H1 (cell line): Measurements from ENCODE around the gene ARHGEF1. TPM values are rescaled to one million over a fixed set of nuclear protein-coding genes. Genes with fewer than 3 reads are reported as not detected.

Source experiments
- CTCF ChIA-PET: fragments of 300-600 bp; sonication (Branson Sonifier 250); formaldehyde crosslinking; loops from one replicate; lab custom pipeline; 2021; ENCODE audit not compliant: partially characterized antibody; lab: Charles Lee
- POLR2A ChIA-PET: fragments of 300-600 bp; sonication (Branson Sonifier 250); formaldehyde crosslinking; loops from one replicate; lab custom pipeline; 2021; ENCODE audit warnings: inconsistent platforms; ENCODE audit not compliant: partially characterized antibody; lab: Charles Lee
- DNase-seq, 2 experiments: peaks; one replicate each; pipeline versions ENCODE4 v3.0.0 to v3.0.0-alpha.2; 2010 to 2022; ENCODE audit warnings: low spot score in 2 of 2, low read depth in 1 of 2, mixed read lengths in 1 of 2
- FAIRE-seq: peaks from 2 replicates; lab custom pipeline; 2011; peaks lifted over from hg19 to GRCh38; lab: Jason Lieb, UNC
- H2AFZ ChIP-seq: 2 replicates; pipeline ENCODE4 v1.8.1; 2012; ENCODE audit warnings: low read length, inconsistent platforms
- H2AK5ac ChIP-seq: 2 replicates; pipeline ENCODE4 v1.6.1; 2013; ENCODE audit warnings: low read depth, low read length
- H2BK120ac ChIP-seq: replicated peaks from 2 replicates; pipeline ENCODE3; 2013; ENCODE audit warnings: low read depth, low read length, inconsistent platforms
- H2BK12ac ChIP-seq: 2 replicates; pipeline ENCODE4 v1.6.1; 2013; ENCODE audit warnings: low read depth, low read length
- H2BK15ac ChIP-seq: 2 replicates; pipeline ENCODE4 v1.6.1; 2013; ENCODE audit warnings: low read length
- H2BK20ac ChIP-seq: 2 replicates; pipeline ENCODE4 v1.6.1; 2013; ENCODE audit warnings: low read length
- H2BK5ac ChIP-seq: 2 replicates; pipeline ENCODE4 v1.6.1; 2013; ENCODE audit warnings: low read depth, low read length
- H3K14ac ChIP-seq: 2 replicates; pipeline ENCODE4 v1.6.1; 2013; ENCODE audit warnings: inconsistent platforms; ENCODE audit not compliant: insufficient read length
- H3K18ac ChIP-seq: 2 replicates; pipeline ENCODE4 v1.6.1; 2013; ENCODE audit warnings: low read length; ENCODE audit errors: extremely low read depth
- H3K23ac ChIP-seq: 2 replicates; pipeline ENCODE4 v1.6.1; 2013; ENCODE audit warnings: inconsistent platforms; ENCODE audit not compliant: insufficient read length
- H3K23me2 ChIP-seq: 2 replicates; pipeline ENCODE4 v1.6.1; 2013; ENCODE audit warnings: low read depth, low read length
- H3K27ac ChIP-seq: 2 replicates; pipeline ENCODE4 v1.6.1; 2011; ENCODE audit warnings: low read depth, low read length, inconsistent platforms
- H3K27me3 ChIP-seq, 4 experiments: replicated peaks in 1 of 4; 1 replicate in 1 of 4; 2 replicates in 3 of 4; pipeline versions ENCODE4 v1.6.1 to v1.8.1; 2011 to 2013; ENCODE audit warnings: low read length in 3 of 4, mild to moderate bottlenecking in 3 of 4, inconsistent platforms in 2 of 4, mixed read lengths in 2 of 4, moderate library complexity in 1 of 4; ENCODE audit not compliant: control insufficient read depth in 3 of 4, insufficient read depth in 3 of 4; ENCODE audit errors: extremely low read depth in 1 of 4
- H3K36me3 ChIP-seq, 4 experiments: 2 replicates each; pipeline versions ENCODE4 v1.6.1 to v1.8.1; 2011 to 2013; ENCODE audit warnings: mild to moderate bottlenecking in 4 of 4, low read length in 3 of 4, moderate library complexity in 2 of 4, control low read depth in 1 of 4, inconsistent platforms in 1 of 4; ENCODE audit not compliant: insufficient read depth in 4 of 4, control insufficient read depth in 2 of 4
- H3K4ac ChIP-seq: replicated peaks from 2 replicates; pipeline ENCODE3; 2013; ENCODE audit warnings: low read length, low read depth, mixed read lengths, inconsistent platforms; ENCODE audit not compliant: insufficient read length
- H3K4me1 ChIP-seq, 4 experiments: replicated peaks in 1 of 4; 1 replicate in 1 of 4; 2 replicates in 3 of 4; pipeline versions ENCODE4 v1.6.1 to v1.8.1; 2011 to 2013; ENCODE audit warnings: low read length in 3 of 4, inconsistent platforms in 2 of 4, mixed read lengths in 1 of 4; ENCODE audit not compliant: insufficient read depth in 4 of 4, control insufficient read depth in 3 of 4
- H3K4me2 ChIP-seq, 2 experiments: 2 replicates each; pipeline versions ENCODE4 v1.6.1 to v1.8.1; 2011 to 2013; ENCODE audit warnings: low read depth in 2 of 2, low read length in 2 of 2, control low read depth in 1 of 2, inconsistent platforms in 1 of 2, mild to moderate bottlenecking in 1 of 2; ENCODE audit not compliant: insufficient read depth in 1 of 2
- H3K4me3 ChIP-seq, 4 experiments: fragments of 200-600, 300-600 bp in 1 of 4; sonication (generic), shearing (Covaris generic), sonication (Bioruptor Twin) in 1 of 4; 2 replicates each; pipeline versions ENCODE4 v1.5.1 to v1.8.1; 2011 to 2016; ENCODE audit warnings: low read length in 4 of 4, low read depth in 3 of 4, control low read depth in 2 of 4, inconsistent platforms in 2 of 4, mild to moderate bottlenecking in 2 of 4, mixed read lengths in 1 of 4, moderate library complexity in 1 of 4; ENCODE audit not compliant: insufficient read depth in 2 of 4; ENCODE audit errors: extremely low read depth in 1 of 4
- H3K56ac ChIP-seq: replicated peaks from 2 replicates; pipeline ENCODE3; 2013; ENCODE audit warnings: low read depth, mild to moderate bottlenecking, mixed read lengths, low read length, inconsistent platforms; ENCODE audit not compliant: insufficient read length
- H3K79me1 ChIP-seq: 2 replicates; pipeline ENCODE4 v1.6.1; 2013; ENCODE audit warnings: low read depth, low read length, control low read depth
- H3K79me2 ChIP-seq, 2 experiments: 2 replicates each; pipeline versions ENCODE4 v1.6.1 to v1.8.1; 2012 to 2013; ENCODE audit warnings: low read length in 2 of 2, mild to moderate bottlenecking in 2 of 2, inconsistent platforms in 1 of 2; ENCODE audit not compliant: insufficient read depth in 2 of 2, control insufficient read depth in 1 of 2
- H3K9ac ChIP-seq, 4 experiments: replicated peaks in 1 of 4; 1 replicate in 1 of 4; 2 replicates in 3 of 4; pipeline versions ENCODE4 v1.6.1 to v1.8.1; 2011 to 2013; ENCODE audit warnings: low read depth in 3 of 4, low read length in 3 of 4, control low read depth in 2 of 4, mild to moderate bottlenecking in 2 of 4, moderate library complexity in 2 of 4, inconsistent platforms in 1 of 4; ENCODE audit errors: extremely low read depth in 1 of 4
- H3K9me3 ChIP-seq, 2 experiments: 2 replicates each; pipeline versions ENCODE4 v1.6.1 to v1.8.1; 2012 to 2013; ENCODE audit warnings: mild to moderate bottlenecking in 2 of 2, moderate library complexity in 2 of 2, control low read depth in 1 of 2, inconsistent platforms in 1 of 2, low read depth in 1 of 2, low read length in 1 of 2, mixed read lengths in 1 of 2; ENCODE audit not compliant: insufficient read depth in 2 of 2
- H4K20me1 ChIP-seq, 2 experiments: replicated peaks in 1 of 2; 2 replicates each; pipeline versions ENCODE3 to v1.8.1; 2011 to 2013; ENCODE audit warnings: inconsistent platforms in 2 of 2, low read length in 2 of 2, mild to moderate bottlenecking in 1 of 2; ENCODE audit not compliant: insufficient read depth in 2 of 2, control insufficient read depth in 1 of 2
- H4K5ac ChIP-seq: 2 replicates; pipeline ENCODE4 v1.6.1; 2013; ENCODE audit warnings: low read length, low read depth, mixed read lengths, inconsistent platforms; ENCODE audit not compliant: insufficient read length
- H4K8ac ChIP-seq: 2 replicates; pipeline ENCODE4 v1.8.0; 2013; ENCODE audit warnings: mild to moderate bottlenecking, moderate library complexity, low read length, inconsistent platforms; ENCODE audit not compliant: insufficient read depth; ENCODE audit errors: extremely low read depth
- H4K91ac ChIP-seq: replicated peaks from 2 replicates; pipeline ENCODE3; 2013; ENCODE audit warnings: low read length, mixed read lengths, inconsistent platforms; ENCODE audit not compliant: insufficient read length
- BRCA1 ChIP-seq: IDR thresholded peaks from 2 replicates; pipeline ENCODE4 v1.6.1; 2012; ENCODE audit warnings: low read depth, low read length, improper control_type of control experiment
- CTCF ChIP-seq, 3 experiments: IDR thresholded peaks; 1 replicate in 2 of 3; 2 replicates in 1 of 3; pipeline versions ENCODE4 v1.5.1 to v1.6.1; 2011; ENCODE audit warnings: low read length in 3 of 3, mild to moderate bottlenecking in 3 of 3, inconsistent platforms in 2 of 3, low read depth in 1 of 3, moderate library complexity in 1 of 3; ENCODE audit not compliant: insufficient read depth in 1 of 3; ENCODE audit errors: control extremely low read depth in 1 of 3
- KDM5A ChIP-seq: fragments of 200-600 bp; IDR thresholded peaks from 2 replicates; pipeline ENCODE4 v1.7.1; 2012; ENCODE audit warnings: mild to moderate bottlenecking, low read length, inconsistent platforms, mixed read lengths
- NANOG ChIP-seq: IDR thresholded peaks from 2 replicates; pipeline ENCODE4 v1.6.1; 2011; ENCODE audit warnings: low read length, low read depth, mild to moderate bottlenecking, inconsistent platforms; ENCODE audit not compliant: insufficient read depth, poor library complexity, severe bottlenecking
- POU5F1 ChIP-seq: IDR thresholded peaks from 2 replicates; pipeline ENCODE4 v1.6.1; 2011; ENCODE audit warnings: low read depth, mild to moderate bottlenecking, low read length, moderate library complexity
- RNF2 ChIP-seq: fragments of 200-900, 300-1000 bp; sonication (generic); IDR thresholded peaks from 2 replicates; pipeline ENCODE4 v1.7.1; 2016; ENCODE audit warnings: borderline replicate concordance, low read depth, mild to moderate bottlenecking, antibody characterized with exemption, low read length; ENCODE audit not compliant: poor library complexity, severe bottlenecking; ENCODE audit errors: missing control alignments
- SUZ12 ChIP-seq: fragments of 200-600 bp; sonication (generic); IDR thresholded peaks from 2 replicates; pipeline ENCODE4 v1.6.1; 2012; ENCODE audit warnings: mild to moderate bottlenecking, inconsistent platforms, low read length, moderate library complexity, mixed read lengths
- ZNF274 ChIP-seq: IDR thresholded peaks from 2 replicates; pipeline ENCODE4 v1.7.0; 2012; ENCODE audit warnings: low read length, borderline replicate concordance; ENCODE audit errors: extremely low read depth
- WGBS, 2 experiments: shearing (Covaris generic) in 1 of 2; methylation state at CpG; one replicate each; pipeline versions ENCODE4 v1.1.6 to v1.1.7; 2013 to 2015; ENCODE audit warnings: low lambda C conversion rate in 2 of 2, mixed read lengths in 2 of 2, inconsistent platforms in 1 of 2, low coverage in 1 of 2, missing lambda C conversion rate in 1 of 2; ENCODE audit not compliant: insufficient replicate concordance in 2 of 2, insufficient coverage in 1 of 2, insufficient read length in 1 of 2; ENCODE audit errors: extremely low coverage in 1 of 2, missing lambda C conversion rate in 1 of 2; 5-methylcytosine and 5-hydroxymethylcytosine counted together
- polyA plus RNA-seq, 7 experiments: library from polyadenylated mRNA; depleted of rRNA in 3 of 7; stranded (reverse) in 5 of 7; unstranded in 2 of 7; fragments of >200 nt in 5 of 7; fragments of 200-250 nt in 2 of 7; gene quantifications; 1 replicate in 5 of 7; 2 replicates in 1 of 7; 4 replicates in 1 of 7; pipeline versions ENCODE4 v1.2.1 to v1.2.3, GENCODE V29; 2011 to 2013; ENCODE audit warnings: missing spikeins in 2 of 7, mixed read lengths in 2 of 7
- total RNA-seq: library from RNA; stranded (reverse); fragmentation: NEBNext Ultra II Directional; extraction: Animal tissue kit (Norgen Biotek cat#: 25700); gene quantifications from 2 replicates; pipeline ENCODE4 v1.2.1, GENCODE V29; 2021

ARHGEF1 gene
- total and polyA plus RNA-seq, 2 of the 8 experiments (the other 6 are each of a cell fraction or from before 2014, with no cell fraction given), result 23.0 to 49.0 TPM

GRCh38 chr19:41920882-41921576, 38.0 kb downstream of the ARHGEF1 start:
- WGBS, 2 experiments, result 21% methylated on average over 11 of the region's 26 CpGs; no CpG with 5 or more reads in 1 of the 2 experiments

More at GRCh38 chr19:41920882-41921576, 38.0 kb downstream of the ARHGEF1 start:
- peaks cover 13% of the 10 kb centered on the region for H3K23me2 ChIP-seq
- ChIA-PET CTCF (interaction anchor here (1.2 to 2.1 kb wide), 5 partner anchors 11 to 36 kb away, joined by 3 to 9 read pairs (median 5); no protein-coding TSS in a partner anchor), POLR2A (interaction anchor here (0.5 to 3.8 kb wide), 8 partner anchors 10 to 87 kb away, joined by 3 to 20 read pairs (median 4); partner anchors contain the start of genes RABAC1 and RPS19)
- peaks cover 64 to 99% (median 95%) of the 10 kb centered on the region in 4 experiments for H3K27me3 ChIP-seq
- peak overlapping the region; percentile 23 to 44; a peak in 3 of 4 replicates for H3K4me2 ChIP-seq
- no peak overlapping the region for H3K4ac ChIP-seq
- H2AFZ ChIP-seq, result no peak overlapping the region
- no peaks in the 10 kb centered on the region; the same call in 1 of the 2 replicates for H3K79me1 ChIP-seq
- H3K9ac ChIP-seq, result no peak overlapping the region
- no peak for FAIRE-seq
- DNase-seq, result no peak
- H2AK5ac ChIP-seq, result no peak overlapping the region
- H4K5ac ChIP-seq, result no peak overlapping the region
- no peak overlapping the region for H3K56ac ChIP-seq
- H2BK120ac ChIP-seq, result no peak overlapping the region
- peaks cover 6 to 48% of the 10 kb centered on the region in 2 experiments for H4K20me1 ChIP-seq
- H2BK5ac ChIP-seq, result no peak overlapping the region; the same call in 1 of the 2 replicates
- H4K8ac ChIP-seq, result peak overlapping the region; percentile 74
- no peaks in the 10 kb centered on the region for H3K36me3 ChIP-seq
- no peak overlapping the region; the same call in 1 of the 2 replicates for H2BK20ac ChIP-seq
- peaks cover 0 to 14% (median 7%) of the 10 kb centered on the region in 4 experiments; a peak in 6 of 7 replicates for H3K4me1 ChIP-seq
- no peak overlapping the region for H3K14ac ChIP-seq
- no peaks in the 10 kb centered on the region for H3K9me3 ChIP-seq
- no peak overlapping the region for H3K27ac ChIP-seq
- H2BK15ac ChIP-seq, result peak overlapping the region; percentile 85; the same call in 1 of the 2 replicates
- peak in 1 of 3 experiments; percentile 36; a peak in 1 of 4 replicates for TF ChIP-seq CTCF (IDR thresholded peaks at IDR 0.05; ENCODE audit: control extremely low read depth in 1 of 3, insufficient read depth in 1 of 3, low read depth in 1 of 3, low read length in 3 of 3)
- TF ChIP-seq BRCA1, result no peak
- TF ChIP-seq NANOG, result no peak
- peak; percentile 71 for TF ChIP-seq SUZ12
- no peak for TF ChIP-seq POU5F1
- no peak for TF ChIP-seq KDM5A
- no peak for TF ChIP-seq ZNF274
- TF ChIP-seq RNF2, result peak; percentile 57
- TF ChIP-seq, all 59 proteins: peak for 3
- Histone ChIP-seq H4K91ac (no peak overlapping the region), H2BK12ac (peak overlapping the region; percentile 75; the same call in 1 of the 2 replicates), H3K18ac (no peak overlapping the region; the same call in 1 of the 2 replicates), H3K23ac (no peak overlapping the region), H3K4me3 (peak overlapping the region in 3 of 4 experiments; percentile 3 to 19 (median 11); a peak in 3 of 8 replicates), H3K79me2 (no peaks in the 10 kb centered on the region)
